ENCODE data around the gene GNGT2.
"Not testable (repeated sequence)": the region's sequence is repeated elsewhere in the genome, so short reads cannot be mapped to it uniquely, and the experiment has no call there.

GNGT2 gene

DNA sequence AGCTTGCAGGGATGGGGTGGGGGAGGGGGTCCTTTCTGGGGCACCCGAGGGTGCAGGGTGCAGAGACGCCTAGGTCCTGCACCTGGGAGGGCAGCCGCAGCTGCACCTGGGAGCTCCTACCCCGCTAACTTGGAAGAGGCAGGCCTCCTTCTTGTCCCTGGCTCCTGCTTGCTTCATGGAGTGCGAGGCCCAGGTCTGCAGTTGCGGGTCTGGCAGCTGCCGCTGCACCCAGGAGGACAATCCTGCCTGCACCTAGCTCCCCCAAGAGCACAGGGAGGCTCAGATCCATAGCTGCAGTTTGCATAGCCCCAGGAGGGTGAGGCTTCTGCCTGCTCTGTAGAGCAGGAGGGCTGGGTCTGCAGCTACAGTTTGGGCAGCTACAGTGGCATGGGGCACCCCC, 26.6 kb downstream of the GNGT2 start:
- Histone ChIP-seq H3K27ac (no peak overlapping the region), H3K4me3 (no peak overlapping the region)
- TF ChIP-seq, protein P1, sequence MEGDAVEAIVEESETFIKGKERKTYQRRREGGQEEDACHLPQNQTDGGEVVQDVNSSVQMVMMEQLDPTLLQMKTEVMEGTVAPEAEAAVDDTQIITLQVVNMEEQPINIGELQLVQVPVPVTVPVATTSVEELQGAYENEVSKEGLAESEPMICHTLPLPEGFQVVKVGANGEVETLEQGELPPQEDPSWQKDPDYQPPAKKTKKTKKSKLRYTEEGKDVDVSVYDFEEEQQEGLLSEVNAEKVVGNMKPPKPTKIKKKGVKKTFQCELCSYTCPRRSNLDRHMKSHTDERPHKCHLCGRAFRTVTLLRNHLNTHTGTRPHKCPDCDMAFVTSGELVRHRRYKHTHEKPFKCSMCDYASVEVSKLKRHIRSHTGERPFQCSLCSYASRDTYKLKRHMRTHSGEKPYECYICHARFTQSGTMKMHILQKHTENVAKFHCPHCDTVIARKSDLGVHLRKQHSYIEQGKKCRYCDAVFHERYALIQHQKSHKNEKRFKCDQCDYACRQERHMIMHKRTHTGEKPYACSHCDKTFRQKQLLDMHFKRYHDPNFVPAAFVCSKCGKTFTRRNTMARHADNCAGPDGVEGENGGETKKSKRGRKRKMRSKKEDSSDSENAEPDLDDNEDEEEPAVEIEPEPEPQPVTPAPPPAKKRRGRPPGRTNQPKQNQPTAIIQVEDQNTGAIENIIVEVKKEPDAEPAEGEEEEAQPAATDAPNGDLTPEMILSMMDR (IDR thresholded peaks at IDR 0.05) = no peak
- DNase-seq (ENCODE audit: low spot score) = no peak

DNA sequence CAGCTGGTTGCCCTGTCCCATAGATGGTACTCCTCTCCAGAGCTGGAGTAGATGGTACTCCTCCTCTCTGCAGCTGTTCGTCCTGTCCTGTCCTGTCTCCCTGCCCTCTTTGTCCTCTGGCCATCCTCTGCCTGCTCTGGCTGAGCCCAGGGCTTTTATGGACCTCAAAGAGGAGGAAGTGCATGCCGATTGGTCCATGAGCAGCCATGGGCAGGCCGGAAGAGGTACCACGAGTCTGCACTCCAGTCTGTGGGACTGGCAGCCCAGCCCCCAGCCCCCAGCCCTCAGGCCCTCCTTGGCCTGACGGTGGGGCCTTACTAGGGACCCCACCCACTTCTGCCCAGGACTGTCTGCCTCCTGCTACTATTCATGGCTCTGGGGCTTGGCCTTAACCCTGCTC, 27.0 kb downstream of the GNGT2 start:
- TF ChIP-seq, protein P1 (IDR thresholded peaks at IDR 0.05) = no peak
- H3K4me3 ChIP-seq = no peak overlapping the region
- DNase-seq (ENCODE audit: low spot score) = no peak
- H3K27ac ChIP-seq = no peak overlapping the region

DNA sequence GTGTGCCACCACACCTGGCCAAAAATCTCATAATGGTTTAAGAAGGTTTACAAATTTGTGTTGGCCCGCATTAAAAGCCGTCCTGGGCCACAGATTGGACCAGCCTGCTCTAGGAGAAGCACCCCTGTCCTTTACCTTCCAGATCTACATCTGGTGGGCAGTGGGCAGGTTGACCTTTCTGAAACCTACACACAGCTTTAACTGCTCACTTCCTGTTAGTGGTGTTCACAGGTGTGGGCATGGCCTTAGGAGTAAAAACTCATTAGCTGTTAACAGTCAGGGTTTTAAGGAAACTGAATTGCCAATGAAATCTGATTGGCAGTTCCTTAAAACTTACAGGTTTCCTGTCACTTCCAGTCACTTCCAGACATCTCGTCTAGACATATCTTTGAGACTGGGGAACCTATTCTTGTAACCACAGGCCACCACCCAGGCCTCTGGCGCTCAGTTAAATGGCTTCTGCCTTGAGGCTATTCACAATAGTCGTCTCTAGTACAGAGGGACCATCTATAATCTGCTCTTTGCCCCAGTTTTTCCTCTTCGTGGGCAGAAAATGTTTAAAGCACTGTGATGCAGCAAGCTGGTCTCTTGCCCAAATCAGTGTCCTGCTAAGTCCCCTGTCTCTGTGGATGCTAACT, 29.3 kb downstream of the GNGT2 start:
- TF ChIP-seq, protein P1 (IDR thresholded peaks at IDR 0.05) = no peak
- Histone ChIP-seq H3K4me3 (no peak overlapping the region), H3K27ac (no peak overlapping the region)
- DNase-seq (ENCODE audit: low spot score) = no peak

DNA sequence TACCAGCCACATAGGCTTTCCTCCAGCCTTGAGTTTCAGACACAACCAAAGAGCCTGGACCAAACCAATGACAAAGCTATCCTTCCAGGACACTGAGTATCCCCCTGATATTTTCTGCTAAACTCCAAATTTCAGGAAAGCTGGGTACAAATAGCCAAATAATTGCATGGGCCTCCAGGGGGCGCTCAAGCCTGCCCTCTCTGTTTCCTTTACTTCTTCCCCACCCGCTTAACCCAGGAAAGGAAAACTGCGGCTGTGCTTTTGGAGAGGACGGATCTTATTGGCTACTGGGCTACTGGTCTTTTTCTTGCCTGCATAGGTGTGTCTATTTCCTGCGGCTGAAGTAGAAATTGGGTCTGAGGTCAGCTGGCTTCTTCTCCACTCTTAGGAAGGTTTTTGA, 30.1 kb downstream of the GNGT2 start:
- no peak for DNase-seq (ENCODE audit: low spot score)

DNA sequence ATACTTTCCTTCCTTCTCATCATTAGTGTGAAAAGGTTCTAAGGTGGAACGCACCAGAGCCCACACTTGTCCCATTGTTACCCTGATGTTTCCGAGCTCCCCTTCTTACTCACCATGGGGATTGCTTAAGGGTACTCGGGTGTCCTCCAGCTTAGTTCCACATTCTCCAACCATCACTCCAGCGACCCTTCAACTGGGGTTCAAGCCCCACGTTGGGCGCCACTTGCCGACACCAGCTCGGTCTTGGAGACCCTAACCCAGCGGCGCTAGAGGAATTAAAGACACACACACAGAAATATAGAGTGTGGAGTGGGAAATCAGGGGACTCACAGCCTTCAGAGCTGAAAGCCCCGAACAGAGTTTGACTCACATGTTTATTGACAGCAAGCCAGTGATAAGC, 34.4 kb downstream of the GNGT2 start:
- DNase-seq (ENCODE audit: low spot score); H3K27ac ChIP-seq; H3K4me3 ChIP-seq: not testable (repeated sequence)

More for the DNA sequence above, 30.1 kb downstream of the GNGT2 start:
- Histone ChIP-seq H3K4me3 (no peak overlapping the region), H3K27ac (no peak overlapping the region)
- TF ChIP-seq, protein P1 (IDR thresholded peaks at IDR 0.05) = peak; percentile 39

DNA sequence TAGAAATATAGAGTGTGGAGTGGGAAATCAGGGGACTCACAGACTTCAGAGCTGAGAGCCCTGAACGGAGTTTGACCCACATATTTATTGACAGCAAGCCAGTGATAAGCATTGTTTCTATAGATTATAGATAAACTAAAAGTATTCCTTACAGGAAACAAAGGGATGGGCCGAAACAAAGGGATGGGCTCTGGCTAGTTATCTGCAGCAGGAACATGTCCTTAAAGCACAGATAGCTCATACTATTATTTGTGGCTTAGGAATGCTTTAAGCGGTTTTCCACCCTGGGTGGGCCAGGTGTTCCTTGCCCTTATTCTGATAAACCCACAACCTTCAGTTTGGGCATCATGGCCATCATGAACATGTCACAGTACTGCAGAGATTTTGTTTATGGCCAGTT, 39.7 kb downstream of the GNGT2 start:
- not testable (repeated sequence) for H3K27ac ChIP-seq; DNase-seq (ENCODE audit: low spot score); H3K4me3 ChIP-seq

DNA sequence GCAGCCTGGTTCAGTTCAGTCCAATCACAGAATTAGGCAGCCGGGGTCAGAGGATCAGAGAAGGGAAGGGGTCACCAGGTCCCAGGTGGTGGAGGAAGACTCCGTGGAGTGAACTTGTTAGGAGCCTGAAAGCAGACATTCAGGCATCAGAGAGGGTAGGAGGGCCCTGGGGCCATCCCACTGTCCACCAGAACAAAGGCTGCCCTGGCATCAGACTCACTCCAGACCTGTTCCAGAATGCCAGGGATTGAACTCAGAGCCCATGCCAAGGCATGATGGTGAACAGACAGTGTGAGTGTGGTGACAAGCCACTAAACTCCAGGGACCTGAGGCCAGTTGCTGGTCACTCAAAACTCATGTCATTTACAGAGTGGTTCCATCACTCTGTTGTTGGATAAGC, 40.2 kb downstream of the GNGT2 start:
- TF ChIP-seq, protein P1 (IDR thresholded peaks at IDR 0.05) = no peak
- Histone ChIP-seq H3K27ac (no peak overlapping the region), H3K4me3 (no peak overlapping the region)
- no peak for DNase-seq (ENCODE audit: low spot score)

DNA sequence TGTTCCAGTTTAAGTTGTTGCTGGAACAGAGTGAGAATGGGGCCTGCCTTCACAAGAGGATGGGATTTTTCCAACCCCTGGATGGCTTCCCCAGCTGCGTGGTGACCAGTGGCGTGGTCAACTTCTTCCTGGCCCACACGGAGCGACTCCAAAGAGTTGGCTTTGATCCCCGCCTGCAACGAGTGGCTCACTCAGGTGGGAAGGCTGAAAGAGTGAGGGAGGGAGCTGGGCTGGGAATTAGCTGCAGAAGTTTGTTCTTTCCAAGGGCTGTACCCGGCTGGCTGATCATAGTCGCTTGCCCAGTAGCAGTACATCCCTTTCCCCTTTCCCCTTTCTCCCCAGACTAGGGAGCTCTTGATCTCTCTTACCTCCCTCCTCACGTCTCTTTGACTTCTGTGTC, 41.7 kb downstream of the GNGT2 start:
- TF ChIP-seq, protein P1 (IDR thresholded peaks at IDR 0.05) = no peak
- no peak overlapping the region for H3K27ac ChIP-seq
- no peak overlapping the region for H3K4me3 ChIP-seq
- no peak for DNase-seq (ENCODE audit: low spot score)
